G401.6 (cell line): Measurements from ENCODE around the gene SND1.

Source experiments
- FAIRE-seq: peaks from 2 replicates; lab custom pipeline; 2012; peaks lifted over from hg19 to GRCh38; lab: Jason Lieb, UNC

Gene SND1

GRCh38 chr7:127967281-127967680 lies 315.3 kb downstream of the SND1 start:
- FAIRE-seq = no peak

- no peak for FAIRE-seq
Observed at GRCh38 chr7:127968547-127968946, 316.6 kb downstream of the SND1 start.

- FAIRE-seq = no peak
Observed at GRCh38 chr7:127973832-127974231, 321.8 kb downstream of the SND1 start.

GRCh38 chr7:127974446-127975035 lies 322.5 kb downstream of the SND1 start:
- FAIRE-seq = no peak

- no peak for FAIRE-seq
Observed at GRCh38 chr7:127976056-127976737, 324.2 kb downstream of the SND1 start.

GRCh38 chr7:127976738-127977120 lies 324.7 kb downstream of the SND1 start:
- FAIRE-seq = no peak

GRCh38 chr7:127978421-127978820 lies 326.4 kb downstream of the SND1 start:
- FAIRE-seq = no peak

- FAIRE-seq = no peak
Observed at GRCh38 chr7:127979113-127979727, 327.2 kb downstream of the SND1 start.

- no peak for FAIRE-seq
Observed at GRCh38 chr7:127979728-127980126, 327.7 kb downstream of the SND1 start.

- no peak for FAIRE-seq
Observed at GRCh38 chr7:127980901-127981300, 328.9 kb downstream of the SND1 start.

GRCh38 chr7:127981965-127982364 lies 330.0 kb downstream of the SND1 start:
- no peak for FAIRE-seq

- FAIRE-seq = no peak
Observed at GRCh38 chr7:127983804-127984332, 331.9 kb downstream of the SND1 start.

- no peak for FAIRE-seq
Observed at GRCh38 chr7:127986581-127987521, 334.9 kb downstream of the SND1 start.

GRCh38 chr7:127988751-127989150 lies 336.8 kb downstream of the SND1 start:
- no peak for FAIRE-seq

- FAIRE-seq = no peak
Observed at GRCh38 chr7:127993317-127993716, 341.3 kb downstream of the SND1 start.

GRCh38 chr7:127993987-127994386 lies 342.0 kb downstream of the SND1 start:
- no peak for FAIRE-seq

- no peak for FAIRE-seq
Observed at GRCh38 chr7:127995156-127995880, 343.3 kb downstream of the SND1 start.

- no peak for FAIRE-seq
Observed at GRCh38 chr7:127995881-127996215, 343.9 kb downstream of the SND1 start.

GRCh38 chr7:127996253-127997071 lies 344.5 kb downstream of the SND1 start:
- no peak for FAIRE-seq

GRCh38 chr7:127997226-127997922 lies 345.4 kb downstream of the SND1 start:
- no peak for FAIRE-seq
